OCI-LY3 (cell line): ENCODE results near the gene MTHFSD.

Experiments
- H2AFZ ChIP-seq: fragments of 200-600, 300-600 bp; shearing (Covaris generic); 2 replicates; pipeline ENCODE4 v1.6.0; 2014; ENCODE audit warnings: antibody characterized with exemption, low read depth, low read length
- H3K27ac ChIP-seq: fragments of 200-600, 300-600 bp; sonication (generic); 2 replicates; pipeline ENCODE4 v1.5.1; 2014; ENCODE audit warnings: mild to moderate bottlenecking, low read length, moderate library complexity, mixed read lengths
- H3K27me3 ChIP-seq: fragments of 200-600, 300-600 bp; sonication (generic); 2 replicates; pipeline ENCODE4 v1.6.1; 2014; ENCODE audit warnings: low read depth, low read length, mixed read lengths
- H3K36me3 ChIP-seq: fragments of 200-600, 300-600 bp; sonication (generic); replicated peaks from 2 replicates; pipeline ENCODE3; 2014; ENCODE audit warnings: low read depth, low read length, mixed read lengths
- H3K4me1 ChIP-seq: fragments of 300-600, 200-600 bp; sonication (generic); 2 replicates; pipeline ENCODE4 v1.6.1; 2014; ENCODE audit warnings: low read length, mixed read lengths
- H3K4me2 ChIP-seq: fragments of 200-600, 300-600 bp; sonication (generic); 2 replicates; pipeline ENCODE4 v1.6.1; 2014; ENCODE audit warnings: low read length, mixed read lengths
- H3K4me3 ChIP-seq: fragments of 300-600, 200-600 bp; sonication (generic); 2 replicates; pipeline ENCODE4 v1.5.1; 2014; ENCODE audit warnings: antibody characterized with exemption, mild to moderate bottlenecking, low read length, moderate library complexity
- H3K79me2 ChIP-seq: fragments of 300-600, 200-600 bp; shearing (Covaris generic); 2 replicates; pipeline ENCODE4 v1.6.1; 2014; ENCODE audit warnings: mild to moderate bottlenecking, low read length, mixed read lengths
- H3K9ac ChIP-seq: fragments of 300-600, 200-600 bp; shearing (Covaris generic); 2 replicates; pipeline ENCODE4 v1.6.0; 2014; ENCODE audit warnings: mild to moderate bottlenecking, low read length, moderate library complexity
- H3K9me3 ChIP-seq: fragments of 200-600, 300-600 bp; shearing (Covaris generic); 2 replicates; pipeline ENCODE4 v1.6.1; 2014; ENCODE audit warnings: low read length, mixed read lengths; ENCODE audit not compliant: insufficient read depth
- H4K20me1 ChIP-seq: fragments of 200-600, 300-600 bp; sonication (generic); 2 replicates; pipeline ENCODE4 v1.6.1; 2016; ENCODE audit warnings: low read length, mixed read lengths; ENCODE audit not compliant: insufficient read depth
- EZH2phosphoT487 ChIP-seq: fragments of 200-600 bp; shearing (Covaris generic); IDR thresholded peaks from 2 replicates; pipeline ENCODE4 v1.6.1; 2018; ENCODE audit warnings: antibody characterized with exemption, mixed run types, low read depth
- TF ChIP-seq, protein P1 (sequence below): fragments of 200-600, 300-600 bp; sonication (generic); IDR thresholded peaks from 2 replicates; pipeline ENCODE4 v1.5.1; 2014; ENCODE audit warnings: antibody characterized with exemption, low read length, low read depth

Gene MTHFSD

DNA sequence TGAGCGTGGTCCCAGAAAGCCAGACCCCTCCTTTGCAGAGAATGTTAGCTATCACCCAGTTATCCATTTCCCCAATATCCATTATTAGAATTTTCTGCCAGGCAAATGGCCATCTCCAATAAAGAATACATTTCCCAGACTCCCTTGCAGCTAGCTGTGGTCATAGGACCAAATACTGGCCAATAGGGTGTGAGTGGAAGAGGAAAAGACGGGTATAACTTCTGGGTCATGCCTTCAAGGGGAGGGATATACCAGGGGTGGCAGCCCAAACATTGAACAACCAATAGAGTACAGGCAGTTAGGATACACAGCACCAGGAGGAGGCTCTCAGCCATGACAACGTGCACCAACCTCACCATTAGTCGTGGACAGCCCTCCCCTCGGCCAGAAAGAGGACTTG lies 70.8 kb downstream of the MTHFSD start:
- Histone ChIP-seq H3K4me3 (no peak overlapping the region), H3K27ac (no peak overlapping the region), H3K9me3 (no peaks in the 10 kb centered on the region), H3K4me2 (no peak overlapping the region), H4K20me1 (no peaks in the 10 kb centered on the region), H3K9ac (no peak overlapping the region), H3K27me3 (peaks cover 19% of the 10 kb centered on the region), H2AFZ (no peak overlapping the region), H3K79me2 (no peaks in the 10 kb centered on the region), H3K36me3 (no peaks in the 10 kb centered on the region), H3K4me1 (no peaks in the 10 kb centered on the region)
- TF ChIP-seq, protein P1, sequence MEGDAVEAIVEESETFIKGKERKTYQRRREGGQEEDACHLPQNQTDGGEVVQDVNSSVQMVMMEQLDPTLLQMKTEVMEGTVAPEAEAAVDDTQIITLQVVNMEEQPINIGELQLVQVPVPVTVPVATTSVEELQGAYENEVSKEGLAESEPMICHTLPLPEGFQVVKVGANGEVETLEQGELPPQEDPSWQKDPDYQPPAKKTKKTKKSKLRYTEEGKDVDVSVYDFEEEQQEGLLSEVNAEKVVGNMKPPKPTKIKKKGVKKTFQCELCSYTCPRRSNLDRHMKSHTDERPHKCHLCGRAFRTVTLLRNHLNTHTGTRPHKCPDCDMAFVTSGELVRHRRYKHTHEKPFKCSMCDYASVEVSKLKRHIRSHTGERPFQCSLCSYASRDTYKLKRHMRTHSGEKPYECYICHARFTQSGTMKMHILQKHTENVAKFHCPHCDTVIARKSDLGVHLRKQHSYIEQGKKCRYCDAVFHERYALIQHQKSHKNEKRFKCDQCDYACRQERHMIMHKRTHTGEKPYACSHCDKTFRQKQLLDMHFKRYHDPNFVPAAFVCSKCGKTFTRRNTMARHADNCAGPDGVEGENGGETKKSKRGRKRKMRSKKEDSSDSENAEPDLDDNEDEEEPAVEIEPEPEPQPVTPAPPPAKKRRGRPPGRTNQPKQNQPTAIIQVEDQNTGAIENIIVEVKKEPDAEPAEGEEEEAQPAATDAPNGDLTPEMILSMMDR, result no peak
- TF ChIP-seq EZH2phosphoT487, result no peak

DNA sequence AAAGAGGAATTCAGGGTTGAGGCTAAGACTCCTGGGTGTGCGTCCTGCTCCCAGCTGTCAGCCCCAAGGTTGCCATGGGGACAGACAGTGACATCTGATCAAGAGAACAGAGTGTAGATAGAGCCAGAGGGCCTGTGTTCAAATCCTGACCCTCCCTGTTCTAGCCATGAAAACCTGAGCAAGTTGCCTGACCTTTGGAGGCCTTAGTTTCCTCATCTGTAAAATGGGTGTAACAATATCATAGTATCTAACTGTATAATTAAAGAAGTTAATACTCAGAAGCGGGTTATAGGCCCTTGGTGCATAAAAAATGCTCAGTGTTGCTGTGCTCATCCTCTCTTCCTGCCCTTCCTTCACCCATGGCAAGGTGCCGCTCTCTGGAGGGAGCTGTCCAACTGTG lies 73.4 kb downstream of the MTHFSD start:
- TF ChIP-seq, protein P1, result no peak
- no peak for TF ChIP-seq EZH2phosphoT487
- Histone ChIP-seq H3K4me3 (no peak overlapping the region), H4K20me1 (no peaks in the 10 kb centered on the region)

DNA sequence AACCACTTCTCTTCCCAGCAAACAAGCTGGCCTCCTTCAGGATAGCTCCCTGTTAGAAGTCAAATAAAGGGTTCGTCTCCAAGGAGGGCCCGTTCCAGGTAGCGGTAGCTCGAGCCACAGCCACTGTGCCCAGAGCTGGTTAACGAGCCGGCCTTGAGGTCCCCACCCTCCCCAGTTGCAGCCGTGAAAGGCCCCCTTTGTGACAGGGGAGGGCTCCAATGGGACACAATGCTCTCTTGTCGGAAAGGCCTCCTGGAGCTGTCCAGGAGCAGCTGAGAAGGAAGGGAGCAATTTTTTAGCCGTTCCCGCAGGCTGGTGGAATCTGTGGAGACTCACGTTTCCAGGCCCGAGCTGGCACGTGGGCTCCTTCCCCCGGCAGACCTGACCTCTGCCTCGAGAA lies 74.6 kb downstream of the MTHFSD start:
- TF ChIP-seq, protein P1, result no peak
- no peak for TF ChIP-seq EZH2phosphoT487
- H3K79me2 ChIP-seq, result no peaks in the 10 kb centered on the region
- H4K20me1 ChIP-seq, result no peaks in the 10 kb centered on the region
- no peaks in the 10 kb centered on the region for H3K9me3 ChIP-seq
- H3K27me3 ChIP-seq, result peaks cover 26% of the 10 kb centered on the region
- H3K4me2 ChIP-seq, result no peak overlapping the region
- H3K4me1 ChIP-seq, result no peaks in the 10 kb centered on the region
- H3K27ac ChIP-seq, result no peak overlapping the region
- H3K9ac ChIP-seq, result no peak overlapping the region
- H2AFZ ChIP-seq, result no peak overlapping the region
- H3K4me3 ChIP-seq, result no peak overlapping the region
- H3K36me3 ChIP-seq, result no peaks in the 10 kb centered on the region

More for the DNA sequence above, 73.4 kb downstream of the MTHFSD start:
- no peak overlapping the region for H2AFZ ChIP-seq
- H3K27me3 ChIP-seq, result peaks cover 23% of the 10 kb centered on the region
- no peak overlapping the region for H3K4me2 ChIP-seq
- H3K4me1 ChIP-seq, result no peaks in the 10 kb centered on the region
- no peaks in the 10 kb centered on the region for H3K79me2 ChIP-seq
- H3K9me3 ChIP-seq, result no peaks in the 10 kb centered on the region
- no peaks in the 10 kb centered on the region for H3K36me3 ChIP-seq
- H3K27ac ChIP-seq, result no peak overlapping the region
- no peak overlapping the region for H3K9ac ChIP-seq
